GM04503 (cell line): ENCODE measurements around the gene TRIM37.
A peak's percentile ranks its signal among the peaks of the same experiment; 100 is the strongest.
"Not testable (repeated sequence)": the region's sequence is repeated elsewhere in the genome, so short reads cannot be mapped to it uniquely, and the experiment has no call there.

Experiments used
- DNase-seq: peaks from one replicate; pipeline ENCODE4 v3.0.0-alpha.2; 2012; ENCODE audit warnings: low read depth

The TRIM37 gene

DNA sequence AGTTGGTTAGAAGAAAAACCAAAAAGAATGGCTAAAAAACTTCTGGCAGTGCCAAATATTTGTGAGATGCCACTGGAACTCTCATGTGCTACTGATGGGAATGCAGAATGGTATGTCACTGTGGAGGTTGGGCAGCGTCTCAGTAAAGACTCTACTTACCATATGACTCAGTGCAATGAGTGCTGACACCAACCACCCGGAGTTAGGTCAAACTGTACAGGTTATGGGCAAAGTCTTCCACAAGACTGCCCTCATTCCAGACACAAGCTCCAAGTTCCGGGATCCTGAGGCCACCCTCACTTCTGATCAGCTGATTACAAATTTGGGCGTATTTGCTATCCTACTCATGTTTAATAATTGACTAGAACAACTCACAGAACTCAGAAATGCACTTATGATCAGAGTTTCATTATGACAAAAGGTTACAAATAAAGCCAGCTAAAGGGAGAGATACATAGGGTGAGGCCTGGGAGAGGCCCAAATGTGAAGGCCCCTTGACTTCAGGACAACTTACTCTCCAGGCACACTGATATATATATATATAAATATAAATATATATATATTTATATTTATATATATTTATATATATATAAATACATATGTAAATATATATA lies 114.9 kb downstream of the TRIM37 start:
- peak; percentile 53 for DNase-seq

DNA sequence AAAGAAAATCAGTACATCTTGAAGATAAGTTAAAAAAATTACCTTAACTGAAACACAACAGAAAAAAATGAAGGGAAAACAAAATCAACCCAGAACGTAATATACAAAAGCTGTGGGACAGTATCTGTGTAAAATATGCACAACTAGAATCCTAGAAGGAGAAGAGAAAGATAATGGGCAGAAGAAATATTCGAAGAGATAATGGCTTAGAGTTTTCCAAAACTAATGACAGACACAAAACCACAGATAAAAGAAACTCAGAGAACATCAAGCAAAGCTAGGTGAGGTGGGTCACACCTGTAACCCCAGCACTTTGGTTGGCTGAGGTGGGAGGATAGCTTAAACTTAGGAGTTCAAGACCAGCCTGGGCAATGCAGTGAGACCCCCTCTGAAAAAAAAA lies 117.1 kb downstream of the TRIM37 start:
- no peak for DNase-seq

GRCh38 chr17:58985971-58986370 lies 120.7 kb downstream of the TRIM37 start:
- no peak for DNase-seq

DNA sequence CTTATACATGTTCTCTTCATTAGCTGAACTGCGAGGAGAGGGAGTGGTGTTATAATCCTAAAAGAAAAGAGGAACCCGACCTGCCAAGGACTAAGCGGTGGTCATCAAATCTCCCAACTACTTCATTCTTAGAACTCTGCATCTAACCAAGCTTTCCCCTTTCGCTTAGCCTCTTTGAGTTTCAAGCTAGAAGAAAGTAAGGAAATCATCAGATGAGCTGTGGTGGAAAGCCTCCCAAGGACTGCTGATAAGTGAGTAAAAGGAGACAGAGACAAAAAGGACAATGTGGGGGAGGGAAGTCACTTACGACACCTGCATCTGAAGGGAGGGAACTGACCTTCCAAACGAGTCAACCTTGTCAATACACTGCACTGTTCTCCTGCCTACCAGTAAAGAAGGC lies 121.3 kb downstream of the TRIM37 start:
- no peak for DNase-seq

DNA sequence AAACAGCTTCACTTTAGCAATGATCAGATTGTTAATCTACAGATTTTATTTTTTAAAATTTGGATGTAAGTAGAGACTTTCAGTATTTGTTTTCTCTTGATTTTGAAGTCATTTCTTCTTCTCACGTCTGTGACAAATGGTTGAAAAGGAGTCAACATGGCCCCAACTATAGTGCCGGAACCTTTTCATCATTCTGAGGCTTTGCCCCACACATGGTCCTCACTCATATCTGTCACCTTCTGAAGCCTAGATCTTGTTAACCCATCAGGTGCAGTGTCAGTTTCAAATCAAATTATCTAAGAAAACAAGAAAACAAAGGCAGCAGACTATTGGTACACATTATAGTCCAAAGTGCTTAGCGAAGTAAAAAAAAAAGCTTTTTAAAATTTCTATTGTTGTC lies 124.1 kb downstream of the TRIM37 start:
- no peak for DNase-seq

GRCh38 chr17:58980706-58981481 lies 125.8 kb downstream of the TRIM37 start:
- no peak for DNase-seq

DNA sequence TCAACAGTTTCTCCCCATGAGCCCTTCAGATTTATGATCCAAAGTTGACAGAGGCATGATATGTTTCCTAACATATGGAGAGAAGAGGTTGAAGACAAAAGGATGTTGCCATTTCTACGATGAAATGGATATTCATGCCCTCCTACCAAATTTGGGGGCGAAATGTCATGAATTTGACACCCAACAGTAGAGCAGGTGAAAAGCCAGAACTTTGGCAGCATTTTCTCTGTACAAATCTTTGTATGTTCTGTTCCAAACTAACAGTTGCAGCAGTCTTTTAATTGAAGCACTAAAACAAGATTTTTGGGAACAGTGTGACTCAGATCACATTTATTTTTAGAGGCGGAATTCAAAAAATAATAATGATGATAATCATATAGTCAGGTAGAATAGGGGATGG lies 130.1 kb downstream of the TRIM37 start:
- no peak for DNase-seq

GRCh38 chr17:58974354-58974753 lies 132.3 kb downstream of the TRIM37 start:
- no peak for DNase-seq

GRCh38 chr17:58970609-58971450 lies 135.8 kb downstream of the TRIM37 start:
- DNase-seq, result peak; percentile 22

- no peak for DNase-seq
These were observed 137.1 kb downstream of the TRIM37 start for GRCh38 chr17:58969612-58970011.

GRCh38 chr17:58969156-58969555 lies 137.5 kb downstream of the TRIM37 start:
- DNase-seq, result no peak

GRCh38 chr17:58968426-58969061 lies 138.1 kb downstream of the TRIM37 start:
- DNase-seq, result no peak

- DNase-seq, result no peak
These were observed 140.5 kb downstream of the TRIM37 start for GRCh38 chr17:58966208-58966607.

DNA sequence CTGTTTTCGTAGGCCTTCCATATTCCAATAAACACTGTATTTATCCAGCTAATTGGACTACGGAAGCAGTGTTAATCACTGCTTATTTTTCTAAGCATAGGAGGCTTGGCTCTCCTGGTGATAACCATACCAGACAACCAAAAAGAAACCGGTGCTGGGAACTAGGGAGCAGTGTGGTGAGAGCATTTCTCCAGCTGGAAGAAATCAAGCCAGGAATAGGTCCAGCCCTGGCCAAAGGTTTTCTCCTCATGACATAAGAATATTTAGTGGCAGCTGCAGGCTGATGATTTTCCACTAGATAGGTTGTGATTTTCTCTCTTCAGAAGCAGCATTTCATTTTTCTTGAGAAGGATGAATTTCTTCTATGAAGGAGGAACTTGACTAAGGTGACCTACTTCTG lies 141.5 kb downstream of the TRIM37 start:
- DNase-seq, result no peak

DNA sequence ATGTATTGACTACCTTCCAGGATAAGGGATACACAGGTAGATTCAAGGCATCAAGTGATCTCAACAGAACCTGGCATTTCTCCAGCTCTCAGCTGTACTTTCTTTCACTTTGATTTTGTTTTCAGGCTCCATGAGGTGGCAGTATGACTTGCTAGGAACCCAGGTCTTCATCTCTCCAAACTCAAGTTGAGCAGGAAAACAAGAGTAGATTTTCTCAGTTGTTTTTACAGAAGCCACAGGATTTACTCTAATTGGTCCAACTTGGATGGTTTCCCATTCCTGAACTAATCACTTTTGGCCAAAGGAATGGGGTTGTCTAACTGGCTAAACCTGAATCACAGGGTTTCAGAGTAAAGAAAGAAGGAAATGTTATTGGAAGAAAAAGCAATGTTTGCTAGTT lies 146.6 kb downstream of the TRIM37 start:
- DNase-seq, result peak; percentile 38

- not testable (repeated sequence) for DNase-seq
These were observed 149.0 kb downstream of the TRIM37 start for GRCh38 chr17:58957725-58958073.

- DNase-seq, result no peak
These were observed 149.5 kb downstream of the TRIM37 start for GRCh38 chr17:58956997-58957724.

- DNase-seq, result not testable (repeated sequence)
These were observed 152.3 kb downstream of the TRIM37 start for GRCh38 chr17:58954358-58954757.

DNA sequence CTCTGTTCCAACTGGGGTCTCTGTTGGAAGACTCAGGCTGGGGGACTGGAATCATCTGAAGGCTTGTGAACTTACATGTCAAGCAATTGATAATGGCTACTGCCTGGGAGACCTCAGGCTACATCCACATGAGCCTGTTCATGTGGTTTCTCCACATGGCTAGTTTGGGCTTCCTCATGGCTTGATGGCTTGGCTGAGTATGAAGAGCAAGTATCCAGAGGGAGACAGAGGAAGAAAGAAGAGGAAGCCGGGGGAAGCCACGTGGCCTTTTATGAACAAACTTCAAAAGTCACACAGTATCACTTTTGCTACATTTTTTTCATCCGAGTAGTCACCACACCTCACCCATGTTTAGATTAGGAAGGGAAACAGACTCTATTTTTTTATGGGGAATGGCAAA lies 158.9 kb downstream of the TRIM37 start:
- DNase-seq, result no peak

- no peak for DNase-seq
These were observed 159.3 kb downstream of the TRIM37 start for GRCh38 chr17:58947411-58947810.

DNA sequence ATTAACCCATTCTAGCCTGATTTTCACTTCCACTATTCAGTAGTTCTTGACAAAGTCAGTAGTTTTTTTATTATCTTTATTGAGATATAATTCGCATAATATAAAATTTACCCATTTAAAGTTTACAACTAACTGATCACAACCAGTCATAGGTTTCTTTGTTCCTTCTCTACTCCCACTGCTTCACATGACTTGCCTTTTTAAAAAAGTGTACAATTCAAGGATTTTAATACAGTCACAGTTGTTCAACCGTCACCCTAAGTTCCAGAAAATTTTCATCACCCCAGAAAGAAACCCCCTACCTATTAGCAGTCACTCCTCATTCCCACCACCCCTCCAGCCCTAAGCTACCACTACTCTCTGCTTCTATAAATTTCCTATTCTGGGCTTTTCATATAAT lies 162.5 kb downstream of the TRIM37 start:
- no peak for DNase-seq

DNA sequence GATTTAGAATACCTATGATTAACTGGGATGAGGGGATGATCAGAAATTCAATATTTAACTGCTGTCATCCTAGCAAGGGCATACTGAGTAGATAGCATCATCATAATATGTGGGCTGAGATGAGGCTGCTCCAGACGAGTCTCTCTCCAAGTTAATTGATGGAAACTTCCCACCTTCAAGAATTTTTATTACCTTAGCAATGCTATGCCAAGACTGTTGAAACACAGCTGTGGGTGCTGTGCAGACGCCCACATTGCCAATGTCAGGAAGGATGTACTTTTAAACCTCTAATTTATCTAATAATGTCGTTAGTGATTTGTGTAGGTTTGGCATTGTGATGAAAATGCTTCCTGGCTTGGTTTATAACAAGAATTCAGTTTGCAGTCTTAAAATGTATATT lies 170.4 kb downstream of the TRIM37 start:
- DNase-seq, result no peak
